Ectodermal cell (in vitro differentiated cells): ENCODE data around the gene EXOC6.

Experiments used
- H3K27ac ChIP-seq: 2 replicates; pipeline ENCODE4 v1.7.0; 2013; ENCODE audit warnings: mild to moderate bottlenecking, low read depth, low read length; ENCODE audit not compliant: insufficient read depth, poor library complexity, severe bottlenecking
- H3K27me3 ChIP-seq: 2 replicates; pipeline ENCODE4 v1.7.0; 2013; ENCODE audit warnings: mild to moderate bottlenecking, low read length; ENCODE audit not compliant: insufficient read depth, control insufficient read depth, poor library complexity, severe bottlenecking
- H3K36me3 ChIP-seq: one replicate; pipeline ENCODE4 v1.7.0; 2013; ENCODE audit warnings: low read length; ENCODE audit not compliant: control insufficient read depth, insufficient read depth
- H3K4me1 ChIP-seq: one replicate; pipeline ENCODE4 v1.7.0; 2013; ENCODE audit warnings: low read length; ENCODE audit not compliant: control insufficient read depth, insufficient read depth
- H3K4me3 ChIP-seq: 2 replicates; pipeline ENCODE4 v1.7.0; 2013; ENCODE audit warnings: low read depth, low read length, control low read depth; ENCODE audit not compliant: insufficient read depth
- H3K9me3 ChIP-seq: 2 replicates; pipeline ENCODE4 v1.7.0; 2013; ENCODE audit warnings: mild to moderate bottlenecking, low read length, moderate library complexity; ENCODE audit not compliant: control insufficient read depth
- WGBS, 2 experiments: methylation state at CpG; one replicate each; pipeline ENCODE4 v1.1.7; 2013; ENCODE audit warnings: missing lambda C conversion rate in 2 of 2; 5-methylcytosine and 5-hydroxymethylcytosine counted together

Gene EXOC6

GRCh38 chr10:92995509-92995908 is 147.2 kb downstream of the EXOC6 start:
- no peak overlapping the region for H3K4me3 ChIP-seq
- 25 to 51% methylated on average over 3 of the region's 3 CpGs for WGBS, 2 experiments
- H3K36me3 ChIP-seq: no peaks in the 10 kb centered on the region
- peaks cover 8% of the 10 kb centered on the region for H3K4me1 ChIP-seq
- no peaks in the 10 kb centered on the region for H3K9me3 ChIP-seq
- no peak overlapping the region for H3K27ac ChIP-seq
- no peaks in the 10 kb centered on the region for H3K27me3 ChIP-seq

- Histone ChIP-seq H3K36me3 (no peaks in the 10 kb centered on the region), H3K9me3 (no peaks in the 10 kb centered on the region), H3K4me3 (no peak overlapping the region), H3K27me3 (no peaks in the 10 kb centered on the region), H3K27ac (no peak overlapping the region), H3K4me1 (peaks cover 3% of the 10 kb centered on the region)
These were observed 149.3 kb downstream of the EXOC6 start for GRCh38 chr10:92997620-92998019.

GRCh38 chr10:92999191-92999590 is 150.9 kb downstream of the EXOC6 start:
- H3K4me3 ChIP-seq: no peak overlapping the region
- no peaks in the 10 kb centered on the region for H3K9me3 ChIP-seq
- no peak overlapping the region for H3K27ac ChIP-seq
- no peaks in the 10 kb centered on the region for H3K27me3 ChIP-seq
- no peaks in the 10 kb centered on the region for H3K36me3 ChIP-seq
- WGBS, 2 experiments: 85 to 100% methylated on average over 1 of the region's 2 CpGs
- no peaks in the 10 kb centered on the region for H3K4me1 ChIP-seq

GRCh38 chr10:93006435-93007039 is 158.2 kb downstream of the EXOC6 start:
- Histone ChIP-seq H3K27me3 (no peaks in the 10 kb centered on the region), H3K36me3 (no peaks in the 10 kb centered on the region), H3K4me1 (no peaks in the 10 kb centered on the region), H3K9me3 (no peaks in the 10 kb centered on the region), H3K27ac (no peak overlapping the region), H3K4me3 (no peak overlapping the region)
- 25 to 29% methylated on average over 2 to 3 of the region's 3 CpGs for WGBS, 2 experiments

- Histone ChIP-seq H3K9me3 (no peaks in the 10 kb centered on the region), H3K27ac (no peak overlapping the region), H3K4me1 (no peaks in the 10 kb centered on the region), H3K36me3 (no peaks in the 10 kb centered on the region), H3K4me3 (no peak overlapping the region), H3K27me3 (no peaks in the 10 kb centered on the region)
- 91 to 96% methylated on average over 3 of the region's 3 CpGs for WGBS, 2 experiments
These were observed 167.4 kb downstream of the EXOC6 start for GRCh38 chr10:93015722-93016121.

- Histone ChIP-seq H3K9me3 (no peaks in the 10 kb centered on the region), H3K4me3 (no peak overlapping the region), H3K4me1 (no peaks in the 10 kb centered on the region), H3K27me3 (no peaks in the 10 kb centered on the region), H3K27ac (no peak overlapping the region), H3K36me3 (peaks cover 6% of the 10 kb centered on the region)
- 87 to 93% methylated on average over 3 to 4 of the region's 4 CpGs for WGBS, 2 experiments
These were observed 174.8 kb downstream of the EXOC6 start for GRCh38 chr10:93023013-93023650.

- H3K9me3 ChIP-seq: no peaks in the 10 kb centered on the region
- no peaks in the 10 kb centered on the region for H3K4me1 ChIP-seq
- H3K36me3 ChIP-seq: peaks cover 6% of the 10 kb centered on the region
- no peaks in the 10 kb centered on the region for H3K27me3 ChIP-seq
- no peak overlapping the region for H3K27ac ChIP-seq
- no peak overlapping the region for H3K4me3 ChIP-seq
- WGBS, 2 experiments: 91 to 100% methylated on average over 1 of the region's 2 CpGs
These were observed 177.8 kb downstream of the EXOC6 start for GRCh38 chr10:93026072-93026471.

- no peak overlapping the region for H3K4me3 ChIP-seq
- H3K36me3 ChIP-seq: peaks cover 6% of the 10 kb centered on the region
- no peaks in the 10 kb centered on the region for H3K27me3 ChIP-seq
- no peaks in the 10 kb centered on the region for H3K4me1 ChIP-seq
- H3K9me3 ChIP-seq: no peaks in the 10 kb centered on the region
- H3K27ac ChIP-seq: no peak overlapping the region
These were observed 179.2 kb downstream of the EXOC6 start for GRCh38 chr10:93027508-93027907.

GRCh38 chr10:93028883-93029282 is 180.6 kb downstream of the EXOC6 start:
- no peaks in the 10 kb centered on the region for H3K9me3 ChIP-seq
- WGBS, 2 experiments: 94 to 100% methylated on average over 1 of the region's 2 CpGs

GRCh38 chr10:93030409-93030808 is 182.1 kb downstream of the EXOC6 start:
- no peaks in the 10 kb centered on the region for H3K27me3 ChIP-seq
- peaks cover 6% of the 10 kb centered on the region for H3K4me1 ChIP-seq
- no peaks in the 10 kb centered on the region for H3K9me3 ChIP-seq
- no peak overlapping the region for H3K4me3 ChIP-seq
- H3K27ac ChIP-seq: no peak overlapping the region
- H3K36me3 ChIP-seq: peaks cover 6% of the 10 kb centered on the region

More at GRCh38 chr10:93028883-93029282, 180.6 kb downstream of the EXOC6 start:
- Histone ChIP-seq H3K4me1 (peaks cover 2% of the 10 kb centered on the region), H3K27me3 (no peaks in the 10 kb centered on the region), H3K27ac (no peak overlapping the region), H3K4me3 (no peak overlapping the region), H3K36me3 (peaks cover 6% of the 10 kb centered on the region)
